Aorta (tissue), 5 donors: Measurements from ENCODE around the gene SLX9. TPM values are rescaled to one million over a fixed set of nuclear protein-coding genes. Genes with fewer than 3 reads are reported as not detected.

ENCODE experiments used
- ATAC-seq: fragments of 200-7000 bp; cut with Tn5 transposase; one replicate; pipeline ENCODE4 v1.9.1; 2022; ENCODE audit warnings: moderate library complexity; ENCODE audit not compliant: low FRiP score
- DNase-seq, 2 donors: peaks; one replicate each; pipeline ENCODE4 v3.0.0-alpha.2; 2020
- H3K27ac ChIP-seq, 2 donors: one replicate each; pipeline ENCODE4 v1.5.1; 2013; ENCODE audit warnings: low read length in 2 of 2, mild to moderate bottlenecking in 2 of 2, moderate library complexity in 2 of 2, control low read depth in 1 of 2, inconsistent platforms in 1 of 2, low read depth in 1 of 2
- H3K27me3 ChIP-seq, 2 donors: one replicate each; pipeline ENCODE4 v1.6.1; 2013; ENCODE audit warnings: control low read depth in 1 of 2, low read length in 1 of 2, mild to moderate bottlenecking in 1 of 2, moderate library complexity in 1 of 2; ENCODE audit not compliant: insufficient read depth in 2 of 2, control insufficient read depth in 1 of 2
- H3K36me3 ChIP-seq, 2 donors: one replicate each; pipeline ENCODE4 v1.6.1; 2013; ENCODE audit warnings: control low read depth in 1 of 2, low read length in 1 of 2, mild to moderate bottlenecking in 1 of 2; ENCODE audit not compliant: insufficient read depth in 2 of 2, control insufficient read depth in 1 of 2
- H3K4me1 ChIP-seq, 2 donors: one replicate each; pipeline ENCODE4 v1.6.1; 2013; ENCODE audit warnings: low read length in 2 of 2, control low read depth in 1 of 2, mild to moderate bottlenecking in 1 of 2, moderate library complexity in 1 of 2; ENCODE audit not compliant: insufficient read depth in 2 of 2, control insufficient read depth in 1 of 2
- H3K4me3 ChIP-seq, 2 donors: one replicate each; pipeline ENCODE4 v1.5.1; 2013; ENCODE audit warnings: low read length in 2 of 2, control low read depth in 1 of 2, mild to moderate bottlenecking in 1 of 2
- H3K9me3 ChIP-seq: one replicate; pipeline ENCODE4 v1.6.1; 2013; ENCODE audit warnings: mild to moderate bottlenecking, low read length; ENCODE audit not compliant: control insufficient read depth
- WGBS, 2 donors: extraction: QIAGEN DNeasy Blood & Tissue Kit; methylation state at CpG; one replicate each; pipeline ENCODE4 v1.1.7; 2013; 5-methylcytosine and 5-hydroxymethylcytosine counted together
- intact Hi-C, 2 donors: fragments of 100-400 bp; cut with DNase I; formaldehyde crosslinking; loops; one replicate each; pipeline versions ENCODE4 v1.14.2 to v1.15.0; 2022
- long read RNA-seq, 2 donors: library from polyadenylated mRNA; unstranded; transcript quantifications; one replicate each; pipeline ENCODE4 v2.0.0, GENCODE V29; 2020 to 2021
- polyA plus RNA-seq, 2 donors: library from polyadenylated mRNA; stranded (reverse); fragments of 200-250 nt; gene quantifications; one replicate each; pipeline ENCODE4 v1.2.3, GENCODE V29; 2013
- total RNA-seq, 2 donors: library from RNA; stranded (reverse); fragmentation: NEBNext Ultra II Directional; extraction: Animal tissue kit (Norgen Biotek cat#: 25700); gene quantifications; one replicate each; pipeline ENCODE4 v1.2.1, GENCODE V29; 2021
- donor health status: healthy with polysubstance abuse.
- donor health status: Bipolar disorder and iron deficiency.
- donor health status: DM: no; HTN: no; CAD: no.
- donor health status: DM: no; HTN: no; CAD: no.
- donor health status: DM: yes; HTN: yes; CAD: no.

The SLX9 gene, protein sequence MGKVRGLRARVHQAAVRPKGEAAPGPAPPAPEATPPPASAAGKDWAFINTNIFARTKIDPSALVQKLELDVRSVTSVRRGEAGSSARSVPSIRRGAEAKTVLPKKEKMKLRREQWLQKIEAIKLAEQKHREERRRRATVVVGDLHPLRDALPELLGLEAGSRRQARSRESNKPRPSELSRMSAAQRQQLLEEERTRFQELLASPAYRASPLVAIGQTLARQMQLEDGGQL
- total RNA-seq (10 to 100 TPM; 21.5 to 29.6 TPM), polyA plus RNA-seq (10 to 100 TPM; 17.3 to 19.2 TPM)
- long read RNA-seq, donor 1, partial matches to known transcripts: 2 of 9 reads
- long read RNA-seq, donor 1, other reads (novel, unspliced or antisense): 6 of 9 reads
- long read RNA-seq, donor 2, partial matches to known transcripts: 2 of 3 reads
- long read RNA-seq, donor 2, other reads (novel, unspliced or antisense): 1 of 3 reads

- no peak within 1 kb of the TSS for H3K27ac ChIP-seq
Observed at GRCh38 chr21:44939532-44940115, at the start of gene SLX9. Gene SLX9 (plus strand): TSS chr21:44940029. CDS start chr21:44940058, 29 bp downstream.

GRCh38 chr21:44890338-44890931 is 49.4 kb upstream of the SLX9 start:
- H3K27me3 ChIP-seq: no peaks in the 10 kb centered on the region
- H3K4me1 ChIP-seq: no peaks in the 10 kb centered on the region
- H3K36me3 ChIP-seq: no peaks in the 10 kb centered on the region
- H3K27ac ChIP-seq: no peak overlapping the region
- intact Hi-C loops: loop anchor here in 1 of 2 donors (5.0 kb wide), 1 partner anchor 42 kb away; no protein-coding TSS in a partner anchor
- ATAC-seq: no peak
- 84 to 88% methylated on average over 24 of the region's 24 CpGs for WGBS, 2 donors
- no peak overlapping the region for H3K4me3 ChIP-seq
- no peaks in the 10 kb centered on the region for H3K9me3 ChIP-seq
- DNase-seq: peak in 1 of 2 donors; percentile 41

More at GRCh38 chr21:44939532-44940115, at the start of gene SLX9:
- ATAC-seq (peak; percentile 87), DNase-seq (peak; percentile 86 to 92)
- intact Hi-C loops: no loop called here
- Histone ChIP-seq H3K27me3 (no peaks in the 10 kb centered on the region), H3K36me3 (peaks cover 0 to 2% of the 10 kb centered on the region in 2 donors), H3K9me3 (no peaks in the 10 kb centered on the region), H3K4me1 (no peaks in the 10 kb centered on the region), H3K4me3 (peak within 1 kb of the TSS; percentile 86 to 95)
- WGBS, 2 donors: 2 to 3% methylated on average over 69 of the region's 69 CpGs

DNA sequence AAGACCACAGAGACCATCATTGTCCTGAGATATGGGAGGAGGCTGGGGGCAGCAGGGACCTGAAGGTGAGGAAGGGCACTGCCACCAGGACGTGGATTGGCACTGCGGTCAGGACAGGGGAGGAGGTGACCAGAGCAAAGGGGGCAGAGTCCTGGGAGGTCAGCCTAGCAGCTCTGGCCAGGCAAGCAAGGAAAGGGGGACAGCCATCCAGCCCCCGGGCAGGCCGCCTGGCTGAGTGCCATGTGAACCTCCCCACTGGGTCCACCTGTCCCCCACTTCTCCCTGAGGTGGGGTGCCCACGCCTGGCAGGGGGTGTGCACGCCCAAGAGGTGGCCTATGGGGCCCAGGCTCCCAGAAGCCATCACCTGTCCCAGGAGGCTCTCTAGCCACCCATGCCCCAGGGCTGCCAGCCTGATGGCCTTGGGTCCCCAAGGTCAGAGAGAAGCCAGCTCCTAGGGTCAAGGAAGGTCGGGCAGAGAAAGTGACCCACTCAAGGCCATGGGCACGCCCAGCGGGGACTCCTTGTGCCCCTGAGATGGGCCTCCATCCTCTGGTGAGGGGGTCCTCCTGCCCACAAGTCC is 48.8 kb upstream of the SLX9 start:
- intact Hi-C loops: loop anchor here in 1 of 2 donors (5.0 kb wide), 1 partner anchor 41 kb away; no protein-coding TSS in a partner anchor
- Histone ChIP-seq H3K27me3 (no peaks in the 10 kb centered on the region), H3K4me3 (no peak overlapping the region), H3K4me1 (no peaks in the 10 kb centered on the region), H3K27ac (no peak overlapping the region), H3K36me3 (no peaks in the 10 kb centered on the region), H3K9me3 (no peaks in the 10 kb centered on the region)
- 83 to 88% methylated on average over 9 of the region's 9 CpGs for WGBS, 2 donors
- DNase-seq: peak in 1 of 2 donors; percentile 45
- ATAC-seq: no peak

DNA sequence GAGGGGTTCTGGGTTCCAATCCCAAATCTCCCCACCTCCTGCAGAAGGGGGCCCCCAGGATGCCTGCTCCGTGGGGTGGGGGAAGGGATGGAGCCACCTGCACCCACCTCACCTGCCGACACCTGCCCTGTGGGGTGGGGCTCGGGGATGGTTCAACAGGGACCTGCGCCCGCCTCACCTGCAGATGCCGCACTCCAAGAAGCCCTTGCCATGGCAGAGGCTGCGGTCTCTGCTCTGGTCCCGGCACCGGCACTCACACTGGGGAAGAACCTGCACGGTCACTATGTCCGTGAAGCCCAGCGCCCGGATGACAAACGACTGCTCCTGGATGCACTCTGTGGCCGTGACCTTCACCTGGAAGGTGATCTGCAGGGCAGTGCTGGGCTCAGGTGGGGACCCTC is 48.2 kb upstream of the SLX9 start:
- 84% methylated on average over 15 of the region's 15 CpGs for WGBS, 2 donors
- no peaks in the 10 kb centered on the region for H3K4me1 ChIP-seq
- no peak overlapping the region for H3K27ac ChIP-seq
- intact Hi-C loops: loop anchor here (2.0 to 5.0 kb wide), 2 partner anchors 41 to 43 kb away; no protein-coding TSS in a partner anchor
- no peak overlapping the region for H3K4me3 ChIP-seq
- no peaks in the 10 kb centered on the region for H3K36me3 ChIP-seq
- ATAC-seq: no peak
- no peaks in the 10 kb centered on the region for H3K27me3 ChIP-seq
- peak in 1 of 2 donors; percentile 42 for DNase-seq
- no peaks in the 10 kb centered on the region for H3K9me3 ChIP-seq

DNA sequence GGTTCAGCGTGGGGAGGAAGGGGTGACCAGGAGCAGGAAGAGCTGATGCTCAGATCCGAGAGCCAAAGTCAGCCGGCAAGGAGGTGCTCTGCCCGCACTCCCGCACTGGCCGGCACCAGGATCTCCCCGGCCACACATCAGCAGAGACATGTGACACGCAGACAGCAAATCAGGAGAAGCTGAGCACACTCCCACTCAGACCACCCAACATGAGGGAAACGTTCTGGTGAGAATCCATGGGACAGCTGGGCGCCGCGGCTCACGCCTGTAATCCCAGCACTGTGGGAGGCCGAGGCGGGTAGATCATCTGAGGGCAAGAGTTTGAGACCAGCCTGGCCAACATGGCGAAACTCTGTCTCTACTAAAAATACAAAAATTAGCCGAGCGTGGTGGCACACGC is 47.7 kb upstream of the SLX9 start:
- Histone ChIP-seq H3K9me3 (no peaks in the 10 kb centered on the region), H3K36me3 (no peaks in the 10 kb centered on the region), H3K4me1 (no peaks in the 10 kb centered on the region), H3K27ac (no peak overlapping the region), H3K27me3 (no peaks in the 10 kb centered on the region), H3K4me3 (no peak overlapping the region)
- intact Hi-C loops: loop anchor here (2.0 to 5.0 kb wide), 2 partner anchors 40 to 43 kb away; no protein-coding TSS in a partner anchor
- DNase-seq: peak in 1 of 2 donors; percentile 66
- WGBS, 2 donors: 67% methylated on average over 19 of the region's 19 CpGs
- no peak for ATAC-seq

DNA sequence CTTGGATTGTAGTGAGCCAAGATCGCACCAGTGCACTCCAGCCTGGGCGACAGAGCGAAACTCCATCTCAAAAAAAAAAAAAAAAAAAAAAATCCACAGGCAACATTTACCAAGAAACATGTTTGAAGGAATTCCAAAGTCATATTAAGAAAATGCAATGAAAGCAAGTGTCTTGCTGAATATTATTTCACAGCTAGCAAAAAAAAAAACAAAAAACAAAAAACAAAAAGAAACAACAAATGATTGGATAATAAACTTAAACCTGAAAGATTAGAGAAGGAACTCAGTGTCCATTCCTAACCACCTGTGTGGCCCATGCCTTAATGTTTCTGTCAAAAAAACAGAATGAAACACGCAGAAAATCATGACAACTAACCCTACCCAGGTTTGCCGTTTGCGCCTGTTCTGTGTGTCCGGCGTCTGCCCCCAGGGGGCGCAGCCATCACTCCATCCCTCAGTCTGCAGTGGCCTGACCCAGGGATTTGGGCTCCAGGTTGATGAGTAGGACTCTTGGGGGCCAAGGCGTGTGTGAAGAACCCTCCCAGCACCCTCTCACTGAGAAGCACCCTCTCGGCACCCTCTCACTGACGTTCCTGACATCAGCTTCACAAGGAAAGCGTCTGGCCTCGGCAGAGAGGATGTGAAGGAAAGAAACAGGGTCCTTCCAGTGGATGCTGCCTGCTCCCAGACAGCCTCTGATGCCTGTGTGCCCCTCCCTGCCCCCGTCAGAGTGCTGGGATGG is 47.1 kb upstream of the SLX9 start:
- WGBS, 2 donors: 44% methylated on average over 15 of the region's 15 CpGs
- H3K36me3 ChIP-seq: no peaks in the 10 kb centered on the region
- peak; percentile 81 to 92 for DNase-seq

DNA sequence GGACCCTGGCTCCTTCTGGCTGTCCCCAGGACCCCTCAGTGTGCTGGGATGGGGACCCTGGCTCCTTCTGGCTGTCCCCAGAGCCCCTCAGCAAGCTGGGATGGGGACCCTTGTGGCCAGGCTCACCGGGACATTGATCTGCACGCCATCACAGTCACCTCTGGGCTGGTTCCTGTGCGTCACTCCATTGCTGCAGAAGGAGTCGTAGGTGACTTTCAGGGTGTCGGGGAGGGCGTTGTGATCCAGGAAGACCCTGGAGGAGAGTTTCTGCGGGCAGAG is 46.6 kb upstream of the SLX9 start:
- no peak overlapping the region for H3K27ac ChIP-seq
- H3K36me3 ChIP-seq: no peaks in the 10 kb centered on the region
- no peaks in the 10 kb centered on the region for H3K4me1 ChIP-seq
- intact Hi-C loops: loop anchor here (2.0 to 5.0 kb wide), 2 partner anchors 39 to 42 kb away; no protein-coding TSS in a partner anchor
- ATAC-seq (no peak), DNase-seq (no peak)
- WGBS, 2 donors: 88 to 89% methylated on average over 7 of the region's 7 CpGs
- no peaks in the 10 kb centered on the region for H3K9me3 ChIP-seq
- no peak overlapping the region for H3K4me3 ChIP-seq
- H3K27me3 ChIP-seq: no peaks in the 10 kb centered on the region

More for the DNA sequence above, 47.1 kb upstream of the SLX9 start:
- H3K27ac ChIP-seq: no peak overlapping the region
- H3K4me1 ChIP-seq: no peaks in the 10 kb centered on the region
- no peak overlapping the region for H3K4me3 ChIP-seq
- no peaks in the 10 kb centered on the region for H3K27me3 ChIP-seq
- ATAC-seq: no peak
- no peaks in the 10 kb centered on the region for H3K9me3 ChIP-seq
- intact Hi-C loops: loop anchor here (2.0 to 5.0 kb wide), 2 partner anchors 40 to 42 kb away; no protein-coding TSS in a partner anchor
